K562 (cell line): ENCODE data around the gene SNTG2. TPM values are rescaled to one million over a fixed set of nuclear protein-coding genes. Genes with fewer than 3 reads are reported as not detected.

ENCODE experiments used
- CBX8 ChIP-seq: fragments of 200-600 bp; sonication (generic); IDR thresholded peaks from 2 replicates; pipeline ENCODE4 v1.6.1; 2012; ENCODE audit warnings: borderline replicate concordance, mixed run types, low read depth, mild to moderate bottlenecking, moderate library complexity, mixed read lengths, low read length, control low read depth, inconsistent platforms; ENCODE audit not compliant: poor library complexity, severe bottlenecking; ENCODE audit errors: extremely low read depth
- CGGBP1 ChIP-seq: fragments of 250-450 bp; sonication (Bioruptor Pico); IDR thresholded peaks from 2 replicates; pipeline ENCODE4 v1.9.0; 2021; ENCODE audit warnings: mild to moderate bottlenecking
- CHD1 ChIP-seq: fragments of 200-600 bp; sonication (generic); IDR thresholded peaks from one replicate; pipeline ENCODE4 v1.6.1; 2012; ENCODE audit warnings: mild to moderate bottlenecking, moderate library complexity, low read length, inconsistent platforms
- DIDO1 ChIP-seq: fragments of 450-650 bp; IDR thresholded peaks from 2 replicates; pipeline ENCODE4 v1.6.1; 2016; ENCODE audit warnings: low read depth, missing biosample characterization, missing genetic modification characterization
- E2F3 ChIP-seq: fragments of 250-450 bp; sonication (Bioruptor Pico); IDR thresholded peaks from 2 replicates; pipeline ENCODE4 v1.4.0; 2020; ENCODE audit warnings: mild to moderate bottlenecking
- E2F5 ChIP-seq: sonication (generic); formaldehyde crosslinking; IDR thresholded peaks from 2 replicates; pipeline ENCODE4 v1.8.0; 2022; ENCODE audit warnings: mild to moderate bottlenecking, missing genetic modification reagents
- ELF2 ChIP-seq: fragments of 250-450 bp; sonication (Bioruptor Pico); IDR thresholded peaks from 2 replicates; pipeline ENCODE4 v1.5.0; 2021; ENCODE audit warnings: mild to moderate bottlenecking
- FOXJ2 ChIP-seq: fragments of 200-800 bp; sonication (Bioruptor generic); IDR thresholded peaks from 2 replicates; pipeline ENCODE4 v1.6.1; 2016; ENCODE audit warnings: missing genetic modification characterization, missing compliant biosample characterization
- FOXP1 ChIP-seq: sonication (generic); formaldehyde crosslinking; IDR thresholded peaks from 2 replicates; pipeline ENCODE4 v1.8.0; 2022; ENCODE audit warnings: mild to moderate bottlenecking, missing genetic modification reagents
- HMBOX1 ChIP-seq: sonication (generic); IDR thresholded peaks from 2 replicates; pipeline ENCODE4 v1.6.1; 2016
- IRF2 ChIP-seq: sonication (generic); formaldehyde crosslinking; IDR thresholded peaks from 2 replicates; pipeline ENCODE4 v1.8.1; 2022; ENCODE audit warnings: mild to moderate bottlenecking, missing genetic modification reagents
- MBD2 ChIP-seq: sonication (generic); IDR thresholded peaks from 2 replicates; pipeline ENCODE4 v1.6.1; 2016; ENCODE audit warnings: low read depth, borderline replicate concordance
- SFPQ ChIP-seq: fragments of 200-400 bp; formaldehyde crosslinking; IDR thresholded peaks from 2 replicates; pipeline ENCODE4 v1.6.1; 2017; ENCODE audit warnings: mild to moderate bottlenecking, low read depth, low read length, moderate library complexity
- polyA plus RNA-seq, 8 experiments: library from polyadenylated mRNA; depleted of rRNA in 4 of 8; stranded (reverse) in 5 of 8; unstranded in 3 of 8; fragments of >200 nt; fragmentation: Nextera tagmentation in 2 of 8; fragmentation: Illumina TruSeq in 1 of 8; extraction: Ambion mirVana in 2 of 8; extraction: Trizol in 1 of 8; gene quantifications; 2 replicates each; pipeline versions ENCODE4 v1.2.1 to v1.2.3, GENCODE V29; 2011 to 2014; ENCODE audit warnings: inconsistent platforms in 1 of 8, missing spikeins in 1 of 8
- total RNA-seq, 7 experiments: library from RNA; depleted of rRNA in 6 of 7; stranded (reverse); fragments of >200 nt in 6 of 7; fragmentation: Illumina TruSeq in 2 of 7; extraction: Trizol in 2 of 7; gene quantifications; 2 replicates each; pipeline versions ENCODE4 v1.2.1 to v1.2.3, GENCODE V29; 2011 to 2021; ENCODE audit warnings: low replicate concordance in 1 of 7

SNTG2 gene
- total and polyA plus RNA-seq, 9 of the 15 experiments (the other 6 are each of a cell fraction or from before 2014, with no cell fraction given) = not detected

- TF ChIP-seq CGGBP1 (CRISPR knock-in tag) = no peak
- TF ChIP-seq IRF2 (CRISPR knock-in tag) = no peak
- no peak for TF ChIP-seq CHD1
- TF ChIP-seq CBX8 = no peak
- no peak for TF ChIP-seq FOXP1 (CRISPR knock-in tag)
- no peak for TF ChIP-seq FOXJ2
- TF ChIP-seq SFPQ = no peak
- TF ChIP-seq ELF2 (CRISPR knock-in tag) = no peak
- no peak for TF ChIP-seq E2F5 (CRISPR knock-in tag)
- no peak for TF ChIP-seq E2F3 (CRISPR knock-in tag)
- no peak for TF ChIP-seq MBD2
- no peak for TF ChIP-seq HMBOX1
- TF ChIP-seq DIDO1 (tag) = no peak
Measured at GRCh38 chr2:1253629-1254028, 303.0 kb downstream of the SNTG2 start (continued).
